ENCODE results near the gene COPS7A. TPM values are rescaled to one million over a fixed set of nuclear protein-coding genes. Genes with fewer than 3 reads are reported as not detected.

The COPS7A gene
- total and polyA plus RNA-seq, 9 of the 15 experiments (the other 6 are each of a cell fraction or from before 2014, with no cell fraction given): 12.7 to 36.0 (median 24.3) TPM

- ChIA-PET POLR2A (no interaction called here), CTCF (ENCODE audit: low intra/inter-chr PET ratio) (no interaction called here)
- Histone ChIP-seq H4K20me1 (replicated peaks; ENCODE audit: control insufficient read depth, insufficient read depth, low read length) (no peaks in the 10 kb centered on the region; the same call in 1 of the 2 replicates), H3K4me1 (replicated peaks in 1 of 2; ENCODE audit: control insufficient read depth in 2 of 2, insufficient read depth in 2 of 2, low read length in 2 of 2) (no peaks in the 10 kb centered on the region), H3K79me2 (ENCODE audit: control insufficient read depth, insufficient read depth, low read length) (peaks cover 16% of the 10 kb centered on the region), H3K36me3 (ENCODE audit: control insufficient read depth, insufficient read depth, low read length) (peaks cover 89% of the 10 kb centered on the region), H3K27ac (ENCODE audit: extremely low read depth, low read depth, low read length) (no peak overlapping the region), H2AFZ (ENCODE audit: low read depth, low read length) (no peak overlapping the region), H3K9me1 (ENCODE audit: control insufficient read depth, insufficient read depth, low read length) (no peaks in the 10 kb centered on the region), H3K4me3 (no peak overlapping the region), H3K9me3 (replicated peaks; ENCODE audit: control insufficient read depth, insufficient read depth, low read depth, low read length) (no peaks in the 10 kb centered on the region), H3K9ac (ENCODE audit: insufficient read depth in 1 of 2, low read depth in 2 of 2, low read length in 2 of 2) (no peak overlapping the region), H3K4me2 (ENCODE audit: insufficient read depth, low read length) (no peak overlapping the region), H3K27me3 (ENCODE audit: control insufficient read depth in 2 of 2, insufficient read depth in 2 of 2, low read length in 2 of 2) (no peaks in the 10 kb centered on the region)
- ATAC-seq (no peak), FAIRE-seq (no peak), DNase-seq (ENCODE audit: extremely low read depth in 1 of 4, low spot score in 3 of 4) (no peak)
- WGBS (ENCODE audit: insufficient coverage, low coverage, missing lambda C conversion rate): 67% methylated on average over 1 of the region's 5 CpGs
- intact Hi-C loops (cut with micrococcal nuclease) (no loop called here), in situ Hi-C loops (cut with MboI) (no loop called here)
- BruUV-seq (replicated peaks): no TSS peak
- TF ChIP-seq KAT2B (IDR thresholded peaks at IDR 0.05; ENCODE audit: low read depth, low read length) (no peak), RBM25 (IDR thresholded peaks at IDR 0.05; ENCODE audit: low read depth, low read length, severe bottlenecking) (peak; percentile 74), ADNP (tag; IDR thresholded peaks at IDR 0.05) (0 out of 2 replicates have a peak, but pooled peaks have one; percentile 39), JUNB (CRISPR knock-in tag; conservative IDR thresholded peaks at IDR 0.05) (no peak), ARHGAP35 (IDR thresholded peaks at IDR 0.05; ENCODE audit: partially characterized antibody) (no peak)
- TF ChIP-seq, protein P1, sequence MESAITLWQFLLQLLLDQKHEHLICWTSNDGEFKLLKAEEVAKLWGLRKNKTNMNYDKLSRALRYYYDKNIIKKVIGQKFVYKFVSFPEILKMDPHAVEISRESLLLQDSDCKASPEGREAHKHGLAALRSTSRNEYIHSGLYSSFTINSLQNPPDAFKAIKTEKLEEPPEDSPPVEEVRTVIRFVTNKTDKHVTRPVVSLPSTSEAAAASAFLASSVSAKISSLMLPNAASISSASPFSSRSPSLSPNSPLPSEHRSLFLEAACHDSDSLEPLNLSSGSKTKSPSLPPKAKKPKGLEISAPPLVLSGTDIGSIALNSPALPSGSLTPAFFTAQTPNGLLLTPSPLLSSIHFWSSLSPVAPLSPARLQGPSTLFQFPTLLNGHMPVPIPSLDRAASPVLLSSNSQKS (CRISPR knock-in tag; IDR thresholded peaks at IDR 0.05): no peak
Observed at GRCh38 chr12:6676962-6677361, 46.9 kb upstream of the COPS7A start.

Data from K562 (cell line).